ENCODE measurements around the gene VPS39. TPM values are rescaled to one million over a fixed set of nuclear protein-coding genes. Genes with fewer than 3 reads are reported as not detected.

Gene VPS39
- polyA plus RNA-seq, 2 of the 4 experiments (the other 2 are of a cell fraction), result 18.3 to 33.3 TPM

DNA sequence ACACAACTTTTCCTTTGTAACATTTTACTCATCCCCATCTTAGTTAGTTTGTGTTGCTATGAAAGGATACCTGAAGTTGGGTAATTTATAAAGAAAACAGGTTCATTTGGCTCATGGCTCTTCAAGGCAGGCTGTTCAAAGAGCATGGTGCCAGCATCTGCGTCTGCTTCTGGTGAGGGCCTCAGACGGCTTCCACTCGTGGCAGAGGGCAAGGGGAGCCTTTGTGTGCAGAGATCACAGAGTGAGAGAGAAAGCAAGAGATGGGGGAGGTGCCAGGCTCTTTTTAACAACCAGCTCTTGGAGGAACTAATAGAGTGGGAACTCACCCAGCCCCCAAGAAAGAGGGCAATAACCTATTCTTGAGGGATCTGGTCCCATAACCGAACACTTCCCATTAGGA is 74.7 kb downstream of the VPS39 start:
- WGBS (ENCODE audit: missing lambda C conversion rate), result 89% methylated on average over 4 of the region's 4 CpGs
- no peak for ATAC-seq
- Histone ChIP-seq H3K4me3 (no peak overlapping the region), H3K4me1 (peaks cover 15% of the 10 kb centered on the region), H3K27ac (no peak overlapping the region), H3K9me3 (no peaks in the 10 kb centered on the region), H3K4me2 (no peak overlapping the region)
- TF ChIP-seq RCOR1 (IDR thresholded peaks at IDR 0.05; ENCODE audit: low read depth, low read length), result no peak
- DNase-seq (ENCODE audit: low read depth in 1 of 2, low spot score in 1 of 2), result no peak
- CTCF ChIA-PET, result interaction anchor here (0.6 to 2.3 kb wide), 7 partner anchors 27 to 145 kb away, joined by 3 to 14 read pairs (median 4); no protein-coding TSS in a partner anchor
- POLR2A ChIA-PET, result no interaction called here
- no peak for FAIRE-seq

DNA sequence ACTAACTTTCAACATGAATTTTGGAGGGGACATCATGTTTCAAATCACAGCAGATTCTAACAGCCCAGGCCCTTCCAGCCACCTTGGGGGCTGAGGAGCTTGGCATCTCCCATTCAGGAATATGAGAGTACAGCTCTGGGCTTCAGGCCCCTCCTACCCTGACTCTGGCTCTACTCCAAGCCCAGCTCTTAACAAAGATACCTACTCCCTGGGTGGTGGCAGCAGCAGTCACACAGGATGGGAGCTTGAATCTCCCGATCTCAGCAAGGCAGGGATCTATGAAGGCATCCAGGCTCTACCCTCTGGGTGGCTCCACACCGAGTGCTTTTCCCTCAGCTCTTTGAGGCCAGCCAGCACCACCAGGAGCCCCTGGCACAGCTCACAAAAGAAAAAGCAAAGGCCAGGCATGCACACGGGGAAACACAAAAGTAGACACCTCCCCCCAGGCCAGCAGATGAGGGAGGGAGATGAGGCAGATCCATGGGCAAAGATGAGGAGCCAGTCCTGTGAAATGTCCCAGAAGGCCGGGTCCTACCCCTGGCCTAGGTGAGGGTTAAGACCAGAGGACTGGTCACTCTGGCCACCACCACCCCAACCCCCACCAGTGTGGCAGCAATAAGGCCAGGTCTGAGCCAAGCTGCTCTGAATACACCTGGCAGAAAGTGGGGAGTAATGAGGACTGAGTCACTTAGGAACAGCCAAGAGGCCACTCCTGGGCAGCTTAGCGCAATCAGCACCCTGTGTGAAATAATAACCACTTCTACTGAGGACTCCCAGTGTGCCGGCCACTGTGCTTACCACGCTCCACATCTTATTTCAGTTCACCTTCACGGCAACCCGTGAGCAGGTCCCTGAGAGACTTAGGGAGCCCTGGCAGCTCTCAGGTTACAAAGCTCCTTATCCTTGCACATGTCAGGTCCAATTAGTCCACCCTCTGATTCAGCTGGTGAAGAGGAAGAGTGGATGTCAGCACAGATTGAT is 76.0 kb downstream of the VPS39 start:
- Histone ChIP-seq H3K9me3 (no peaks in the 10 kb centered on the region), H3K27ac (no peak overlapping the region), H3K4me2 (no peak overlapping the region), H3K4me3 (no peak overlapping the region), H3K4me1 (peaks cover 15% of the 10 kb centered on the region)
- DNase-seq (ENCODE audit: low read depth in 1 of 2, low spot score in 1 of 2) (no peak), ATAC-seq (no peak), FAIRE-seq (no peak)
- ChIA-PET POLR2A (no interaction called here), CTCF (interaction anchor here (1.2 to 1.6 kb wide), 5 partner anchors 11 to 143 kb away, joined by 3 to 4 read pairs (median 3); no protein-coding TSS in a partner anchor)
- 65% methylated on average over 5 of the region's 9 CpGs for WGBS (ENCODE audit: missing lambda C conversion rate)
- TF ChIP-seq TP53 (CRISPR knock-in tag; IDR thresholded peaks at IDR 0.05) (no peak), ZSCAN20 (CRISPR knock-in tag; IDR thresholded peaks at IDR 0.05) (no peak), PHF8 (IDR thresholded peaks at IDR 0.05; ENCODE audit: borderline replicate concordance, low read depth) (no peak)

DNA sequence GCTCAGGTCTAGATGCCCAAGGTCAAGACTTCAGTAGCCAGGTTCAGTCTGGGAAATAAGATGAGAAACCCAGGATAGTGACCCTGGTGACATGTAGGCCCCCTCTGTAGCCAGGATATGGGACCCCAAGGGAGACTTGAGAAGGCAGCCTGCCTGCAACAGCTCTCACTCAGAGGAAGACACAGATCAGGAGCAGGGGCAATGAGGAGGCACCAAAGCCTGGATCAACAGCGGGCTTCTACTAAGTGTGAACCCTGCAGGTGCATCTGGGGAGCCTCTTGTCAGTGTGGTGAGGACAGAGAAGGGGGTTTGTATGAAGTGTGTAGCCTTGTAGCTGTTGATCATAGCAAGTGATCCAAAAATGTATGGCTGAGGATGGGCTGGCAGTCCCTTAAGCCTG is 77.1 kb downstream of the VPS39 start:
- TF ChIP-seq PHF8 (IDR thresholded peaks at IDR 0.05; ENCODE audit: borderline replicate concordance, low read depth), result no peak
- TF ChIP-seq KDM1A (IDR thresholded peaks at IDR 0.05; ENCODE audit: low read depth), result no peak
- no peak for TF ChIP-seq RFX5 (IDR thresholded peaks at IDR 0.05)
- no peak for TF ChIP-seq RNF2 (IDR thresholded peaks at IDR 0.05; ENCODE audit: borderline replicate concordance, low read depth)
- TF ChIP-seq, protein P1, sequence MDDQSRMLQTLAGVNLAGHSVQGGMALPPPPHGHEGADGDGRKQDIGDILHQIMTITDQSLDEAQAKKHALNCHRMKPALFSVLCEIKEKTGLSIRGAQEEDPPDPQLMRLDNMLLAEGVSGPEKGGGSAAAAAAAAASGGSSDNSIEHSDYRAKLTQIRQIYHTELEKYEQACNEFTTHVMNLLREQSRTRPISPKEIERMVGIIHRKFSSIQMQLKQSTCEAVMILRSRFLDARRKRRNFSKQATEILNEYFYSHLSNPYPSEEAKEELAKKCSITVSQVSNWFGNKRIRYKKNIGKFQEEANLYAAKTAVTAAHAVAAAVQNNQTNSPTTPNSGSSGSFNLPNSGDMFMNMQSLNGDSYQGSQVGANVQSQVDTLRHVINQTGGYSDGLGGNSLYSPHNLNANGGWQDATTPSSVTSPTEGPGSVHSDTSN (IDR thresholded peaks at IDR 0.05), result no peak
- no peak for TF ChIP-seq EHMT2 (IDR thresholded peaks at IDR 0.05; ENCODE audit: low read depth)
- TF ChIP-seq CBX2 (IDR thresholded peaks at IDR 0.05; ENCODE audit: borderline replicate concordance, low read depth), result no peak
- TF ChIP-seq JUNB (IDR thresholded peaks at IDR 0.05), result no peak
- TF ChIP-seq, protein P2, sequence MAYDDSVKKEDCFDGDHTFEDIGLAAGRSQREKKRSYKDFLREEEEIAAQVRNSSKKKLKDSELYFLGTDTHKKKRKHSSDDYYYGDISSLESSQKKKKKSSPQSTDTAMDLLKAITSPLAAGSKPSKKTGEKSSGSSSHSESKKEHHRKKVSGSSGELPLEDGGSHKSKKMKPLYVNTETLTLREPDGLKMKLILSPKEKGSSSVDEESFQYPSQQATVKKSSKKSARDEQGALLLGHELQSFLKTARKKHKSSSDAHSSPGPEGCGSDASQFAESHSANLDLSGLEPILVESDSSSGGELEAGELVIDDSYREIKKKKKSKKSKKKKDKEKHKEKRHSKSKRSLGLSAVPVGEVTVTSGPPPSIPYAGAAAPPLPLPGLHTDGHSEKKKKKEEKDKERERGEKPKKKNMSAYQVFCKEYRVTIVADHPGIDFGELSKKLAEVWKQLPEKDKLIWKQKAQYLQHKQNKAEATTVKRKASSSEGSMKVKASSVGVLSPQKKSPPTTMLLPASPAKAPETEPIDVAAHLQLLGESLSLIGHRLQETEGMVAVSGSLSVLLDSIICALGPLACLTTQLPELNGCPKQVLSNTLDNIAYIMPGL (CRISPR knock-in tag; IDR thresholded peaks at IDR 0.05; ENCODE audit: borderline replicate concordance), result no peak
- no peak for TF ChIP-seq JUN (IDR thresholded peaks at IDR 0.05)
- no peak for TF ChIP-seq NPAS2 (CRISPR knock-in tag; IDR thresholded peaks at IDR 0.05; ENCODE audit: borderline replicate concordance)
- TF ChIP-seq, protein P3, sequence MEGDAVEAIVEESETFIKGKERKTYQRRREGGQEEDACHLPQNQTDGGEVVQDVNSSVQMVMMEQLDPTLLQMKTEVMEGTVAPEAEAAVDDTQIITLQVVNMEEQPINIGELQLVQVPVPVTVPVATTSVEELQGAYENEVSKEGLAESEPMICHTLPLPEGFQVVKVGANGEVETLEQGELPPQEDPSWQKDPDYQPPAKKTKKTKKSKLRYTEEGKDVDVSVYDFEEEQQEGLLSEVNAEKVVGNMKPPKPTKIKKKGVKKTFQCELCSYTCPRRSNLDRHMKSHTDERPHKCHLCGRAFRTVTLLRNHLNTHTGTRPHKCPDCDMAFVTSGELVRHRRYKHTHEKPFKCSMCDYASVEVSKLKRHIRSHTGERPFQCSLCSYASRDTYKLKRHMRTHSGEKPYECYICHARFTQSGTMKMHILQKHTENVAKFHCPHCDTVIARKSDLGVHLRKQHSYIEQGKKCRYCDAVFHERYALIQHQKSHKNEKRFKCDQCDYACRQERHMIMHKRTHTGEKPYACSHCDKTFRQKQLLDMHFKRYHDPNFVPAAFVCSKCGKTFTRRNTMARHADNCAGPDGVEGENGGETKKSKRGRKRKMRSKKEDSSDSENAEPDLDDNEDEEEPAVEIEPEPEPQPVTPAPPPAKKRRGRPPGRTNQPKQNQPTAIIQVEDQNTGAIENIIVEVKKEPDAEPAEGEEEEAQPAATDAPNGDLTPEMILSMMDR (IDR thresholded peaks at IDR 0.05), result no peak
- no peak for TF ChIP-seq ESRRA (IDR thresholded peaks at IDR 0.05; ENCODE audit: borderline replicate concordance, low read length)
- no peak for TF ChIP-seq TP53 (CRISPR knock-in tag; IDR thresholded peaks at IDR 0.05)
- 75% methylated on average over 1 of the region's 1 CpG for WGBS (ENCODE audit: missing lambda C conversion rate)
- Histone ChIP-seq H3K4me1 (peaks cover 15% of the 10 kb centered on the region), H3K9me3 (no peaks in the 10 kb centered on the region), H3K4me2 (no peak overlapping the region), H3K27ac (no peak overlapping the region), H3K4me3 (no peak overlapping the region)
- POLR2A ChIA-PET, result no interaction called here
- ATAC-seq, result no peak
- FAIRE-seq, result no peak
- DNase-seq (ENCODE audit: low read depth in 1 of 2, low spot score in 1 of 2), result no peak
- CTCF ChIA-PET, result interaction anchor here (0.6 to 1.6 kb wide), 7 partner anchors 13 to 147 kb away, joined by 3 to 4 read pairs (median 3); partner anchors contain the start of gene PLA2G4D
